Liver (tissue), 2 donors: Measurements from ENCODE around the gene PGAP3.

ENCODE experiments used
- EGR1 ChIP-seq, 2 donors: IDR thresholded peaks; 2 replicates each; pipeline ENCODE4 v1.6.1; 2016 to 2018; ENCODE audit warnings: antibody characterized with exemption in 2 of 2, low read depth in 2 of 2
- TF ChIP-seq, protein P1 (sequence below): IDR thresholded peaks from 2 replicates; pipeline ENCODE4 v1.6.1; 2016; ENCODE audit warnings: antibody characterized with exemption, mild to moderate bottlenecking
- donor health status: healthy.

DNA sequence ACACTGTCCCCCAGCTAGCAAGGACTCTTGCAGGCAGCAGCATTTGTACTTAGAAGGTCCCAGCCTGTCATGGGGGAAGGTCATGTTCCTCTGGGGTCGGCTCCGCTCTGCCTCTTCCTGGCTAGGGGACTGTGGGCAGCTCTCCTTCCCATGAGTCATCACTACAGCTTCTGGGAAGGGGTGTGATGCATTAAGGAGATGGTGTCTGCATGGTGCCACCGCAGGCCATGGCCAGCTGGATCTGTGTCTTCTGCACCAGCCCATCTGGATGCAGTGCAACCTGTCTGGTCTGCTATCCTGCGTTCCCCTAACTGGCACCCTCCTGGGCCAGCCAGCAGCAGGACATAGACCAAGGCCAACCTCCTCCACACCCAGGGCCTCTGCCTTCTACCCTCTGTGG is 44.6 kb downstream of the PGAP3 start:
- TF ChIP-seq, protein P1, sequence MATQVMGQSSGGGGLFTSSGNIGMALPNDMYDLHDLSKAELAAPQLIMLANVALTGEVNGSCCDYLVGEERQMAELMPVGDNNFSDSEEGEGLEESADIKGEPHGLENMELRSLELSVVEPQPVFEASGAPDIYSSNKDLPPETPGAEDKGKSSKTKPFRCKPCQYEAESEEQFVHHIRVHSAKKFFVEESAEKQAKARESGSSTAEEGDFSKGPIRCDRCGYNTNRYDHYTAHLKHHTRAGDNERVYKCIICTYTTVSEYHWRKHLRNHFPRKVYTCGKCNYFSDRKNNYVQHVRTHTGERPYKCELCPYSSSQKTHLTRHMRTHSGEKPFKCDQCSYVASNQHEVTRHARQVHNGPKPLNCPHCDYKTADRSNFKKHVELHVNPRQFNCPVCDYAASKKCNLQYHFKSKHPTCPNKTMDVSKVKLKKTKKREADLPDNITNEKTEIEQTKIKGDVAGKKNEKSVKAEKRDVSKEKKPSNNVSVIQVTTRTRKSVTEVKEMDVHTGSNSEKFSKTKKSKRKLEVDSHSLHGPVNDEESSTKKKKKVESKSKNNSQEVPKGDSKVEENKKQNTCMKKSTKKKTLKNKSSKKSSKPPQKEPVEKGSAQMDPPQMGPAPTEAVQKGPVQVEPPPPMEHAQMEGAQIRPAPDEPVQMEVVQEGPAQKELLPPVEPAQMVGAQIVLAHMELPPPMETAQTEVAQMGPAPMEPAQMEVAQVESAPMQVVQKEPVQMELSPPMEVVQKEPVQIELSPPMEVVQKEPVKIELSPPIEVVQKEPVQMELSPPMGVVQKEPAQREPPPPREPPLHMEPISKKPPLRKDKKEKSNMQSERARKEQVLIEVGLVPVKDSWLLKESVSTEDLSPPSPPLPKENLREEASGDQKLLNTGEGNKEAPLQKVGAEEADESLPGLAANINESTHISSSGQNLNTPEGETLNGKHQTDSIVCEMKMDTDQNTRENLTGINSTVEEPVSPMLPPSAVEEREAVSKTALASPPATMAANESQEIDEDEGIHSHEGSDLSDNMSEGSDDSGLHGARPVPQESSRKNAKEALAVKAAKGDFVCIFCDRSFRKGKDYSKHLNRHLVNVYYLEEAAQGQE, result no peak
- TF ChIP-seq EGR1 (IDR thresholded peaks at IDR 0.05; ENCODE audit: low read depth in 2 of 2), result no peak
